SIG-M5 (cell line): Measurements from ENCODE around the gene KCNIP3.

Experiments used
- DNase-seq: peaks from one replicate; lab custom pipeline; 2025; lab: John Stamatoyannopoulos, UW

Gene KCNIP3

DNA sequence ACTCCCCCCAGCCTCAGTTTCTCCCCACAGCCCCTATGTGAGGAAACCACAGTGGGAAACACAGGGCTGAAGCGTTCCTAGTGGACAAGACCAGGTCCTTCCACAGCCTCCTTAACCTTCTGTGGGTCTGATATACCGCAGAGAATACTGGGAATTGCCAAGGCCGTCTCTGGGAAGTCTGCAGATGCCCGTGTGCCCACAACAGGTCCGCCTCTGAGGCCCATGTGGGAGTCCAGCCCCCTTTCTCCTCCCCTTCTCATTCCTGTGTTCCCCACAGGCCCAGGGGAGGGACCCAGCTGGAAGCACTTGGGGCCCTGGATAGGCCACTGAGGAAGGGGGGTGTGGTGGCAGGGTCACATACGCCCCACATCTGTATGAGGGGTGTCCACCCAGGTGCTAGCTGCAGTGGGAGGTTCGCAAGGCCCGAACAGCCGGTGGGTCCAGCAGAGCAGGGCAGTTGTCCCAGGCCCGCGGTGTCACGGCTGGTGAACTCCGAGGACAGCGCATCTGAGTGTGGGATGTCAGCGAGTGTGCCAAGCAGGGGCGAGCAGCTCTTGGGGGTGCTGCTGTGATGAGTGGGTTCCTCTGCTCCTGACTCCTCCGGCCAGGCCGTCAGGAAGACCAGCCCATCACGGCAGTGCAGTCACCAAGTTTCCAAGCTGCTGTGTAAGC is 2.4 kb upstream of the KCNIP3 start:
- no peak for DNase-seq

DNA sequence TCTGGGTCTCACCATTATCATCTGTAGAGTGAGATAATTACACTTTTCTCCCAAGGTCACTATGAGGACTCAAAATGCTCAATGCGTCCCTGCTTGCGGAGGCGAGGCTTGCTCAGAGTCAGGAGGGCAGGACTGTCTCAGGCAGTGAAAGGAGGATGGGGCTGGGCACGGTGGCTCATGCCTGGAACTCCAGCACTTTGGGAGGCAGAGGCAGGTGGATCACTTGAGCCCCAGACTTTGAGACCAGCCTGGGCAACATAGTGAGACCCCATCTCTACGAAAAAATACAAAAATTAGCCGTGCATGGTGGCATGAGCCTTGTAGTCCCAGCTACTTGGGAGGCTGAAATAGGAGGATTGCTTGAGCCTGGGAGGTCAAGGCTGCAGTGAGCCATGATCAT is 1.8 kb upstream of the KCNIP3 start:
- no peak for DNase-seq

DNA sequence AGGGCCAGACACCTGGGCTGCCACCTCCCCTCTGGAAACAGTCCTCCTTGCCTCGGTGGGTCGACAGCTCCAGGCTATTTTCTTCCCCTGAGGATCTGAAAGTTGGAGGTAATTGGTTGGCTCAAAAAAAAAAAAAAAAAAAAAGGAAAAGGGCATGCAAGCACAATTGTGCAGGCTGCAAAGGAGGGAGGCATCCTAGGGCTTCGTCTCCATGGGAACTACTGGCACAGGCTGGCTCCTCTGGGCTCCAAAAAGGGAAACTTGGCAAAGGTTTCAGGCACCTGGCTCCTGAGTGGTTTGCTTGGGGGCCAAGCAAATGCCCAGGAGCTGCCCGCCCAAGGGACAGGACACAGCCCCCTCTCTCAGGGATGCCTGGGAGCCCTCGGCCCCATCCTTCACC is 1.1 kb upstream of the KCNIP3 start:
- no peak for DNase-seq

DNA sequence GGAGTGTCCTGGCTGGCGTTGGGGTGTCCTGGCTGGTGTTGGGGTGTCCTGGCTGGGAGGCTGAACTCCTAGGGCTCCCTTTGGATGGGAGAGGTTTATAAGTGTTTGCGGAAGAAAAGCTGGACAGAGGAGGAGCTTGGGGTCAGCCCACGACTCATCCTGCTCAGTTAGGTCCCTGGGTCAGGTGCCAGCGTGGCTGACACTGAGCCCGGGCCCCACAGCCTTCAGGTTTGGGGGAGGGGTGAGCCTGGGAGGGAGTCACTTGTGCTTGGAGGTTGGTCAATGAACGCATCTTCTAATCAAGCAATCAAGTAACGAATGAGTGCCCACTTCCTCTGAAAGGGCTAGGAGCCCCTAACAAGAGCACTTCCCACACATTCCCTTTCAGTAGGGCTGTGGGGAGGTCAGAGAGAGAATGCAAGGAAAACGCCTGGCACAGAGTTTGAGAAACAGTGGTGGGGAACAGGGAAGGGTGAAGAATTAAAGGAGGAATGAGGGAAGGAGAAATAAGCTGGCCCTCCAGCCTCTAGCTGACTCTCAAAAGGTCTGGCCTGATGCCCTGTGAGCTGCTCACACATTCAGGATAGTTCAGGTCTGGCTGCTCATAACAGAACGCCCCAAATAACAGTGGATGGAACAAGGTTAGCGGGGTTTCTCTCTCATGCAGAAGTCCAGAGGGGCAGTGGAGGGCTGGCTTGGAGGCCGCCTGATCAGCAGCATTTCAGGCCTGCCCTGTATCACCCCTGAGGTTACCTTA is 670 bp downstream of the KCNIP3 start:
- no peak for DNase-seq

DNA sequence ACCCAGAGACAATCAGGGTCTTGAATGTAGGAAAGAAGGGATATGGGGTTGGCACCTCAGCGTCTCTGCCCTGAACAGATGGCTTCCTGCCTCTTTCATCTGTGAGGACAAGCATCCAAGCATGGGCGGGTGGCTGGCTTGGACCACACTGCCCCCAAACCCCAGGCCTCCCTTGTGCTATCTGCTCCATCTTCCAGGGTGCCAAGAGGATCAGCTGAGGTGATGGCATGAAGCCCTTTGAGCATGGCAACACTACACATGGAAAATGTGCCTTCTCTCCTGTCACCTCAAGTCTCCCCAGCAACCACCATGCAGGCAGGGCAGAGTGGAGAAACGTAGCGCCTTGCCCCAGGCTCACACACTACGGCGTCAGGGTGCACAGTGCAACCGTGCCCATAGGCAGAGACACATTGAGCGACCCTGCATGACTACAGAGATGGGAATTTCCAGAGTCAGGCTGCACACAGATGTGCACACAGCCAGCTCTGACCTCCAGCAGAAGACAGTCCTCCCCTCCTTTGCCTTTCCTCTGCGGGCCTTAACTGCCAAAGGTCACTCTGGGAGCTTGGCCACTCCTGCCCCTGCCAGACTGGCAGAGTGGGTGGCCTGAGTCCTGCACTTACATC is 1.5 kb downstream of the KCNIP3 start:
- no peak for DNase-seq

DNA sequence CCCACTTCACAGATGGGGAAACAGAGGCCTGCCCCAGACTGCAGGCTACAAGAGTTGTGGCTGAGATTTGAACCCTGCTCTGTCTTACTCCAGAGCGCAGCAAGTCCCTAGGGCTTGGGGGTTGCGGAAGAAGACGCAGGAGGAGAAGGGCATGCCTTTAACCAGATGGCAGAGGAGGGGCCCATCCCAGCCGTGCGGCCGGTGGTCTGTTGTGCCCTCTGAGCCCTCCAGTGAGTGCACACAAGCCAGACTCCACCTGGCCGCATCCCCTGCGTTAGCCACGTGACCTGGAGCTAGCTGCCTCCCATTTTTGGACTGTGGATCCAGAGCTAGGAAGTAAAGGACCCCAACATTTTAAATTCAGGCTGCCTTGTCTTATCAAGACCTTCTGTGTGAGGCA is 2.8 kb downstream of the KCNIP3 start:
- no peak for DNase-seq

DNA sequence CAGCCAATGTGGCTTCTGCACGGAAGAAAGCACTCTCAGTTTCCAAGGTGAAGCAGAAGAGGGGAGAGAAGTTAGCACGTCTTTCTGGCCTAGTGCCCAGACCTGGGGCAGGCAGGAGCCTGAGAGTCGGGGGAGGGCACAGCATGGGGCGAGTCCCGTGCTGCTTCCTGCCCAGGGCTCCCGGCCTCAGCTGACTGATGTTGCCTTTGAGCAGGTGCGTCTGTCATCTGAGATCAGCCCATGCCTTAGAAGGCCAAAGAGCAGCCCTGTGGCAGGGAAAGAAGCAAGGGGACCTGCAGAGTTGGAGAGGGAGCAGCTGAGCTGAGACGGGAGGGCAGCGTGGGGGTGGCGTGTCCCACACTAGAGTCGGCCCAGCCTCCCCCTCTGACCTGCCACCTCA is 3.3 kb downstream of the KCNIP3 start:
- DNase-seq, result no peak

DNA sequence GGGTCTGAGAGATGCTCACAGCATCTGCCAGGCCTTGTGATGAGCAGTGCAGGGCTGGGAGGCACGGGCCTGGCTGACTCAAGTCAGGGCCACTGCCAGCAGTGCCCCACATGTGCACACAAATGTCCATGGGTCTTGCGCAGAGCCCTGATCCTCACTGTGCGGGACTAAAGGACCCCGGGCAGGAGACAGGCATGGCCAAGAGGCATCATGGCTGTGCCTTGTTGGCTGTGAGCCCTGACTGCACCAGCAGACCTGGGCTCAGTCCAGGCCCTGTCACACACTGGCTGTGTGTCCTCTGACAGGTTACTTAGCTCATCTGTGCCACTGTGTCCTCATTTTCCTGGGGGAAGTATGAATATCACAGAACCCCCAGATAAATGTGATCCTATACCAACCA is 4.0 kb downstream of the KCNIP3 start:
- no peak for DNase-seq

DNA sequence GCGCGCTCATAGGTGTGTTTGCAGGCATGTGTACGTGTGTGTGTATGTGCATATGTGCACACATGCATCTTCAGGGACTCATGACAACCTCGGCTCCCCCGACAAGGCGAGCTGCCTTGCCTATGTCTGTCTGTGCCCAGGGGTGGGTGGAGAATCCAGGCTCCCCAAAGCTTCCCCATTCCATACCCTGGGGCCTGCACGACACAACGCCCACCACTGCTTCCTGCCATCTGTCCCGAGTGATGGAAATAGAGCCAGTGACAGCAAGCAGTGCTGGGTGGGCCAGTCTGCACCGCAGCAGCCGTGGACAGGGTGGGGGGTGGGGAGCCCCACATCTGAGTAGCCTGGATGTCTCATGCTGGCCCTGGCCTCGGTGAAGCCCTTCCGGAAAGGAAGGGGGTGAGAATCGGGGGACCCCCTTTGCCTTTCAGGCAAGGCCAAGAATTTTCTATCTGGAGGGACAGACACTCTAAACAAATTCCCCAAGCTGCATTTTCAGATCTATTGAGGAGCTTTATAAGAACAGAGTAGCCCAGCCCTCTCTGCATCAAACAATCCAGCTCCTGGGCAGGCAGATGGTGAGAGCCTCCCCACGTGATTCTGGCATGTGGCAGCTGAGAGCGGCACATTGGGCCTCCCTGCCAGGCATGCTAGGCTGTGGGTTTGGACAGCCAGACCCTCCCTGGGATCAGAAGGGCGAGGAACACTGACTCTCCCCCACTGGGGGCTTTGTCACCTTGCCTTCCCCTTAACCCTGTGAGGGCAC is 4.9 kb downstream of the KCNIP3 start:
- DNase-seq, result no peak

DNA sequence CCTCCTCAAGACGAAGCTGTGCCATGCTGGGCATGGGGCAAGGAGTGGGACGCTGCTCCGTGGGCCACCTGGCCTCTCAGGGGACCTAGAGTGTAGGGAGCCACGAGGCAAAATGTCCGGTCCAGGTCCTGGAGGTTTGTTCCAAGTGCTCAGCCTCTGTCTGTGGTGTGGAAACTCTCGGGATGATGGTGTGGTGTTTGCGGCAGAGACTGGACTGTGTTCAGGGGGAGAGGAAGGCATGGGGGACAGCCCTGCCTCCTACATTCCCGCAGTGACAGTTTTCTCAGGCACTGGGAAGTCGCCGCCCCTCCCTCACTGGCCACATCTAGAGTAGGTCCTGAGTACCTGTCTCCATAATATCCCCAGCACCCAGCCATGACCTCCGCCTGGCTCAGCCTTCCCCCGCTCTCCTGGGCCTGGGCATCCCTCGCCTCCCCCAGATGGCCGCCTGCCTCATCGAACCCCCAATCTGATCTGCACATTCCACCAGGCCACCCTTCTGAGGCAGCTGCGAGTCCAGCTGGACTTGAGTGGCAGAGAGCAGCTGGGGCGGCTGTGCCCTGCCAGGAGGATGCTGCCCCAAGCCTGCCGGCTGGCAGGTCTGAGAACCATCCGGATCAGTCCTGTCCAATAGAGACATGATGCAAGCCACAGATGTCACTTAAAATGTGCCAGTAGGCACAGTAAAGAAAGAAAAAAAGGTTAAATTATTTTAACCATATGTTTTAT is 6.2 kb downstream of the KCNIP3 start:
- DNase-seq, result no peak

DNA sequence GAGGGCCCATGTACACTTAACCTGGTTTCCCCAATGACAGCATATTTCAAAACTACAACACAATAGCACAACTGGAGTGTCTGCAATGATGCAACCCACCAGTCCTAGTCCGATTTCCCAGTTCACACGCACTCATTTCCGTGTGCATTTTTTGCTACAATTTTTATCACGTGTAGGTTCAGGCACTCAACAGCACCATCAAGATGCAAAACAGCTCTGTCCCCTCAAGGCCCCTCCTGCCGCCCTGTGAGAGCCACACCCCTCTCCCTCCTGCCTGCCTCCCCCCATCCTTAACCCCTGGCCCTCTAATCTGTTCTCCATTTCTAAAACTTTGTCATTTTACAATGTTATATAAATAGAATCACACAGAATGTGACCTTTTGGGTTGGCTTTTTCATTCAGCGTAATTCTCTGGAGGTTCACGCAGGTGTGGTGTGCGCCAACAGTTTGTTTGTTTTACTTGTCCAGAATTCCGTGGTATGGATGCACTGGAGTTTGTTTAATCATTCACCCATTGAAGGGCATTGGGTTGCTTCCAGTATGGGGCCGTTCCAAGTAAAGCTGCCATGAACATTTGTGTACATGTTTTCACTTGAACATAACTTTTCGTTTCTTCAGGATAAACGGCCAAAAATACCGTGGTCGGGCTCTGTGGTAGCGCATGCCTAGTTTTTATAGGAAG is 8.4 kb downstream of the KCNIP3 start:
- no peak for DNase-seq

DNA sequence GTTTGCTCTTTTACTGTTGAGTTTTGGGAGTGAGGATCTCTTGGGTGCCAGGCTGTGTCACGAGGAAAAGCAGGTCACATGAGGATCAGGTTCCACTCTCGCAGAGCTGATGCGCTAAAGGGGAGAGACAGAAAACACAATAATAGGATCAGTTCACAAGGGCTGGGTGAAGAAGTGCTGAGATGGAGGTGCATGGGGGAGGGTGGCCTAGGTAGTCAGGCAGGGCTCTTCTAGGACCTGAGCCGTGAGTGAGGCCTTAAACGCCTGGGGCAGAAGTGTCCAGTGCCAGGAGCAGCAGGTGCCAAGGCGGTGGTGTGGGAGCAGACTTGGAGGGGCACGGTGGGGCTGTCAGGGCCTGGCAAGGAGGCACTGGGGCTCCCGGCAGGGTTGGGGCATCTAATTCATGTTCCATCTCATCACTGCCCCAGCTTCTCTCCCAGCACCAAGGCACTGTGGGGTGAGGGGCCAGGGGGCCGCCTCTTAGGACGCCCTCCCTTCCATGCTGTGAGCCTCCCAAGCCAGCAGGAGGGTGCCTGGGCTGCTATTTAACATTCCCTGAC is 9.3 kb downstream of the KCNIP3 start:
- no peak for DNase-seq

DNA sequence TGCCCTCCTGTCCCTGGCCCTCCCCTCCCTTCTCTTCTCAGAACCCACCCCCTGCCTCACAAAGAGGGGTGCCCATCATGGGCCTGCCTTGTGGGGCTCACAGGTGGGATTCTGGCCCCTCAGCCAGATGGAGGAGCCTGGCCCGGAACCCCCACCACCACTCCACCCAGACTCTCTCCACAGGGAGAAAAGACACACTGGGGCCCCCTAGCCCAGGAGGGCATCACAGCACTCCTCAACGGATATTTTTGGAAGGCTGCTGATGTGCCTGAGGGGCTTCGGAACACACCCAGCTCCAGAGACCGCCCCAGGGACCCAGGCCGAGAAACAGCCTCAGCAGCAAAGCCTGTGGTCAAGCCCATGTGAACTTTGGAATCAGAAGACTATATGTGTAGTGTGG is 9.9 kb downstream of the KCNIP3 start:
- no peak for DNase-seq

DNA sequence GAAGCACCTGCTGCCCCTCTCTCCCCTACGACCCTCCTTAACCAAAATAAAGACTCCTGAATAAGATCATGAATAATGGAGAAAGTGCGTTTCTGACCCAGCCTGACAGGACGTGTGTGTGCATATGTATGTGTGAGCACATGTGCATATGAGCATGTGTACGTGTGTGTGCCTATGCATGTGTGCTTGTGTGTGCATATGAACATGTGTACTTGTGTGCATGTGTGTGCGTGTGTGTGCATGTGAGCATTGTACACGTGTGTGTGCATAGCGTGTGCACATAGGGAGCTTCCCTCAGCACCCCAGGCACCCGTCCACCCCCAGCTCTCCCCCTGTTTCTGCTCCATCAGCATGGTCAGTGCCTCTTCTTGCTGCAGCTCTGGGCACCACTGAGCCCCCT is 10.7 kb downstream of the KCNIP3 start:
- DNase-seq, result no peak

DNA sequence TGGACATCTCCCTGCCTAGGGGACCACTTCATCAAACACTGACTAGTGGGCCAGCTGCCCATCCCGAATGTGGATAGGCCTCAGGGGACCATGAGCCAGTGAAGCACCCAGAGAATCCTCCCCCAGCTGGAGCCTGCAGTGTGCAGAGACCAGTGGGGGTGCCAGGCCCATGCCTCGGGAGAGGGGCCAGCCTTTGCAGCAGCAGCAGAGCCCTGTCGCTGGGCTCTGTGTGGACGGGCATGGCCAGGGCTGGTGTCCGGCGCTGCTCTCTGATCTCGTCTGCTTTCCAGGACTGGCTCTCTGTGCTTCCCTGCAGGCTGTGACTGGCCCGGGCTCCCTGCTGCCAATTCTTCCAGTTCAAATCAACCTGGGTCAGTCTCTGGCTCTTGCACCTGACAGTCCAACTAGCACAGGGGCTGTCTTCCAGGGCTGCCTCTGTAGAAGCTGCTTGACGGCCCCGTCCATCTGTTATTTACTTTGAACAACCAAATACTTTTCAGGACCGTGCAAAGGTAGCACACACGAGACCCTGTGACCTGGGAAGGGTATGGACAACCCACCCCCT is 11.4 kb downstream of the KCNIP3 start:
- DNase-seq, result no peak

DNA sequence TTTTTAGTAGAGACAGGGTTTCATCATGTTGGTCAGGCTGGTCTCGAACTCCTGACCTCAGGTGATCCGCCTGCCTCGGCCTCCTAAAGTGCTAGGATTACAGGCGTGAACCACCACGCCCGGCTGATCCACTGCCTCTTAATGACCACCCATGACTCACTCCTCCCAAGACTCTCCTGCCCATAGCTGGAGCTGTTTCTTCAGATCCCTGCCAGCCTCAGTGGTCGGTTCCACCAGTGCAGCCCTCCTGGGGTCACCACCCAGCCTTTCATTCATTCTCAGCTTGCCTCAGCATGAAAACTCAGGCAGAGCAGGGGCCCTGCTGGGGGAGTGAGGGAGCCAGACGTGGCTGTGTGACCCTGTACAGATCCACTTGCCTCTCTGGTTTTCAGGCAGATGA is 12.5 kb downstream of the KCNIP3 start:
- DNase-seq, result no peak

DNA sequence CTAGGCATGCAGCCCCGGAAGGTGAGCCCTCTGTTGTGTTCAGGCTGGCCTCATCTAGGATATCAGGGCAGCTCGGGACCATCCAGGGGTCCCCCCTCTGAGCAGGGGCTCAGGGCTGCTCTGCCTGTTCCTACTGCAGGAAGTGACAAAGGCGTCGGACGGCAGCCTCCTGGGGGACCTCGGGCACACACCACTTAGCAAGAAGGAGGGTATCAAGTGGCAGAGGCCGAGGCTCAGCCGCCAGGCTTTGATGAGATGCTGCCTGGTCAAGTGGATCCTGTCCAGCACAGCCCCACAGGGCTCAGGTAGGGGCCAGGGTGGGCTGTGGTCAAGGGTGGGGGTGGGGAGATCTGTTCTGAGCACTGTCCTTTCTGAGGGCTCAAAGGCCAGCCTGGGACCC is 13.1 kb downstream of the KCNIP3 start:
- DNase-seq, result no peak

DNA sequence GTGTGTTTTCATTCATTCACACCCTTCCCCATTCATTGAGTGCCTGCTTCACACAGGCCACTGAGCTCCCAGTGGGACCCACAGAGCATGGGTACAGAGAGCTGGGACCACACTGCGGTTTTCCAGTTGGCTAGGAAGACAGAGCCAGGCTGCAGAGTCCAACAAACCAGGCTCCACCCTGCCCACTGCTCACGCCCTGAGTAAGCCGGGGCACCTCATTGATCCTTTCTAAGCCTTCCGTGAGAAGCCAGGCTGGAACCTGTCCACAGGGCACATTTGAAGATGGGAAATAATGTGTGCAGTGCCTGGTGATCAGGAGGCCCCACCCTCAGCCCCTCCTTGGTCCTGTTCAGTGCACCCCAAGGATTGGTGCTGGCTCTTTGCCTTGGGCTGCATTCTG is 13.5 kb downstream of the KCNIP3 start:
- no peak for DNase-seq

DNA sequence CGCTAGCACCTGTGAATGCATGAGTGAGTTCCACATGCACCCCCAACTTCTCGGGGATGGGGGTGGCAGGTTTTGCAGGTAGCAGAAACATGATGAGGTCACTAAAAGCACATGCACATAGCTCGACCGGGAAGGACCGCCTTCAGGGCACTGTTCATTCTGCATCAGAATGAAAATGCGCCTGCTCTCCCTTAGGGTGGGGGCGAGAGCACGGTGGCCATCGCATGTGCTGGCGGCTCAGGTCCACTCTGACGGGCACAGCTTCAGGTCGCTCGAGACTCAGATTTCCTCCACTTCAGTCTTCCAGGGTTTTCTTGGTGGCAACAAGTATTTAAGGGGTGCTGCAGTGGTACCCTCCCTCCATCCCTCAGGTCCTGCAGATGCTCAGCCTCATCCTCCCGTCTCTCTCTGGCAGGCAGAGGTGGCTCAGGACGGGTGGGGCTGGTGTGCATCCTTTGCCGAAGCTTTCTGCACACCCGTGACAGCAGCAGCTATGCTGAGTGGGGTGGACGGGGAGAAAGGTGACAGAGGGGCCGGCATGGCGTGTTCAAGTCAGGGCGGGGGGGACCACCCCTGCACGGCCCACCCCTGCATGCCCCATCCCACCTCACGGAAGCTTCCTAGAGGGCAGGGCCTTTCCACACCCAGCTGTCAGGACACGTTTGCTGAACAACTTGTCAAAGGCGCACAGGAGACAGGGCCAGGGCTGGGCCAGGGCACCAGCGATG is 14.8 kb downstream of the KCNIP3 start:
- no peak for DNase-seq

DNA sequence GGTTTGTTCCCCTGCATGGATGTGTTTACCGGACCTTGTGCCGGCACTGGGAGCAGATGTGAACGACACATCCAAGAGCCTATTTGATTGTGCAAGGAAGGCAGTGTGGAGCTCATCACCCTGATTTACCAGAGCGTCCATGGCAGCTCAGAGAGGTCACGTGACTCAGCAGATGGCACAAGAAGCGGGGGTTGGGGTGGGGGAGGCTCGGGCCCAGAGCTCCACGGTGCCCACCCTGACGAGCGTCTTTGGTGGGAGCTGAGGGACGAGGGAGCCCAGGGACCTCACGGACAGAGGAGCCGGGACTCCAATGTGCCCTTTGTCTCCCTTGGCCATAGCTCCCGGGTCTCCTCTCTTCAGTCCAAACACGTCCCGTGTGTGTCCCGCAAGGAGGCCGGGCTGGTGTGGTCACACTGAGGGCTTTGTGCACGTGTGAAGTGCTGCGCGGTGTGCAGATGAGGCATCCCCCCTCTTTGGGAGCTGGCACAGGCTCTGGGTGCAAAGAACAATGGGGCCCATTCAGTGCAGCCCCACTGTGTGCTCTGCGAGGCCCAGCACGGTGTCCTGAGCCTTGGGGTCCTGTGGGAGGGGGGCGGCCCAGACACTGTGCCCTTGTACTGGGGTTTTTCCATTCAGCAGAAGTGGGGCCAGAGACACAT is 15.5 kb downstream of the KCNIP3 start:
- no peak for DNase-seq
